AG04450 (cell line): ENCODE data around the gene NDST3. TPM values are rescaled to one million over a fixed set of nuclear protein-coding genes. Genes with fewer than 3 reads are reported as not detected.

Experiments
- CTCF ChIA-PET: fragments of 300-600, 350-600 bp; formaldehyde crosslinking; extraction: SDS; loops from one replicate; lab custom pipeline; 2022; ENCODE audit warnings: antibody characterized with exemption, inconsistent platforms; lab: Charles Lee
- POLR2A ChIA-PET: fragments of 350-600 bp; formaldehyde crosslinking; extraction: SDS; loops from one replicate; lab custom pipeline; 2021; ENCODE audit warnings: antibody characterized with exemption, inconsistent platforms; lab: Yijun Ruan, JAX
- DNase-seq: peaks from one replicate; pipeline ENCODE4 v3.0.0-alpha.2; 2011; ENCODE audit warnings: low read depth, low spot score
- H3K27ac ChIP-seq: one replicate; pipeline ENCODE4 v1.5.1; 2012; ENCODE audit warnings: low read depth, low read length, control low read depth
- H3K27me3 ChIP-seq: one replicate; pipeline ENCODE4 v1.6.0; 2012; ENCODE audit warnings: low read length; ENCODE audit not compliant: control insufficient read depth, insufficient read depth
- H3K4me3 ChIP-seq: 2 replicates; pipeline ENCODE4 v1.5.1; 2011; ENCODE audit warnings: mild to moderate bottlenecking, low read depth, low read length, control low read depth
- H3K9me3 ChIP-seq: 2 replicates; pipeline ENCODE4 v1.5.1; 2012; ENCODE audit warnings: low read length; ENCODE audit not compliant: control insufficient read depth, insufficient read depth
- CTCF ChIP-seq: IDR thresholded peaks from 2 replicates; pipeline ENCODE4 v1.5.1; 2011; ENCODE audit warnings: low read depth, low read length, control low read depth, inconsistent platforms
- polyA plus RNA-seq: library from polyadenylated mRNA; depleted of rRNA; stranded (reverse); fragments of >200 nt; gene quantifications from 2 replicates; pipeline ENCODE4 v1.2.3, GENCODE V29; 2011

NDST3 gene
- polyA plus RNA-seq, 1 experiment = 0.02 TPM

DNA sequence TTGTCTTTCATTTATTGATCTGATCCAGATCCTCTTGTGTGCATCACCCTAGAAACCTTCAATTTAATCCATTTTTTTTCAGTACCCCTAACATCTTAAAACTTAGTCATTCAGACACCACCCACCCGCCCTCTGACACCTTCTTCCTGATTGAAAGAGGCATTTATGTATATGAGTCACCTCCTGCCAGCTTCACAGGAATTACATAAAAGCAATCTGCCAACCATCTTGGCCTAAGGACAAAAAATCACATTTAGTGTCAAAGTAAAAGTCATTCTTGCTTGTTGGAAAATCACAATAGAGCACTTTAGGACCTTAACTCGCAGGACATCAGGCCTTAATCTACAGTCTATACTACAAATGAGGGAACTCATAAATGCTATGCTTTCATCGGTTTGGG lies 52.1 kb downstream of the NDST3 start:
- CTCF ChIA-PET = interaction anchor here (0.6 to 1.6 kb wide), 4 partner anchors 10 to 582 kb away, joined by 3 to 9 read pairs (median 4); no protein-coding TSS in a partner anchor
- POLR2A ChIA-PET = no interaction called here
- no peaks in the 10 kb centered on the region for H3K9me3 ChIP-seq
- no peaks in the 10 kb centered on the region for H3K27me3 ChIP-seq
- no peak overlapping the region for H3K4me3 ChIP-seq
- TF ChIP-seq CTCF = no peak
- no peak for DNase-seq
- no peak overlapping the region for H3K27ac ChIP-seq

DNA sequence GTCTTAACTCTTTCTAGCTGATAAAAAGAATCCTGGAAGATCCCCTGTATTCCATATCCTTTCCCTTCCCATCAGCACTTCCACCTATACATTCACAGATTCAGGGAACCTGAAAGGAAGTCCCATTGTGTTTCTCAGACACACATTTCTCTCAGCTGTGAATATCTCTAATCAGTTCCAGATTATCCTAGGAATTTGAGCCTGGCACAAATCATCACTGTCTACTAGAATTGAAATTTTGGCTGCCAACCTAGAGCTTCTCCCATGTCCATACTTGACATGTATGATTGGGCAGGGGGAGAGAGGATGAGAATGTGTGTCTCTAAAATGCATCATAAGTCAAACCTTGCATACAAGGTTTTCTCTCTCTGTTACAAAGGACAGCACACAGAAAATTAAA lies 53.1 kb downstream of the NDST3 start:
- Histone ChIP-seq H3K4me3 (no peak overlapping the region), H3K27me3 (no peaks in the 10 kb centered on the region), H3K27ac (no peak overlapping the region), H3K9me3 (no peaks in the 10 kb centered on the region)
- DNase-seq = no peak
- CTCF ChIA-PET = interaction anchor here (0.7 to 1.6 kb wide), 4 partner anchors 11 to 424 kb away, joined by 3 to 4 read pairs (median 4); no protein-coding TSS in a partner anchor
- POLR2A ChIA-PET = no interaction called here
- TF ChIP-seq CTCF = no peak

- H3K4me3 ChIP-seq = no peak overlapping the region
- no peak for TF ChIP-seq CTCF
- ChIA-PET CTCF (interaction anchor here (0.7 kb wide), 1 partner anchor 172 kb away, joined by 3 read pairs; no protein-coding TSS in a partner anchor), POLR2A (no interaction called here)
- no peaks in the 10 kb centered on the region for H3K27me3 ChIP-seq
- no peaks in the 10 kb centered on the region for H3K9me3 ChIP-seq
- no peak for DNase-seq
- H3K27ac ChIP-seq = no peak overlapping the region
Measured at GRCh38 chr4:118099106-118099505, 64.8 kb downstream of the NDST3 start.

- DNase-seq = no peak
- TF ChIP-seq CTCF = no peak
- Histone ChIP-seq H3K27me3 (no peaks in the 10 kb centered on the region), H3K9me3 (no peaks in the 10 kb centered on the region), H3K27ac (no peak overlapping the region), H3K4me3 (no peak overlapping the region)
- CTCF ChIA-PET = no interaction called here
- POLR2A ChIA-PET = no interaction called here
Measured at GRCh38 chr4:118102195-118102594, 67.9 kb downstream of the NDST3 start.

GRCh38 chr4:118112117-118113046 lies 78.1 kb downstream of the NDST3 start:
- no peak overlapping the region for H3K27ac ChIP-seq
- TF ChIP-seq CTCF = no peak
- no peaks in the 10 kb centered on the region for H3K27me3 ChIP-seq
- ChIA-PET POLR2A (no interaction called here), CTCF (interaction anchor here (0.6 to 1.5 kb wide), 2 partner anchors 11 to 112 kb away, joined by 3 to 4 read pairs; no protein-coding TSS in a partner anchor)
- H3K9me3 ChIP-seq = no peaks in the 10 kb centered on the region
- no peak overlapping the region for H3K4me3 ChIP-seq
- DNase-seq = no peak
